Dermis blood vessel endothelial cell (primary cell): Measurements from ENCODE around the gene MAP2K6. TPM values are rescaled to one million over a fixed set of nuclear protein-coding genes. Genes with fewer than 3 reads are reported as not detected.

Experiments
- DNase-seq: peaks from one replicate; pipeline ENCODE4 v3.0.0; 2010
- total RNA-seq: library from RNA; depleted of rRNA; stranded (reverse); fragments of >200 nt; gene quantifications from 2 replicates; pipeline ENCODE4 v1.2.3, GENCODE V29; 2014

Gene MAP2K6
- total RNA-seq, 1 donor from 2014 or later: 4.9 TPM

- DNase-seq: no peak
Observed at GRCh38 chr17:69427486-69428197, 13.1 kb downstream of the MAP2K6 start.

GRCh38 chr17:69428252-69428980 is 13.9 kb downstream of the MAP2K6 start:
- no peak for DNase-seq

GRCh38 chr17:69430488-69430887 is 16.0 kb downstream of the MAP2K6 start:
- peak; percentile 74 for DNase-seq

GRCh38 chr17:69431835-69432234 is 17.3 kb downstream of the MAP2K6 start:
- no peak for DNase-seq

GRCh38 chr17:69433093-69433492 is 18.6 kb downstream of the MAP2K6 start:
- no peak for DNase-seq

GRCh38 chr17:69434164-69434579 is 19.7 kb downstream of the MAP2K6 start:
- DNase-seq: peak; percentile 91

- no peak for DNase-seq
Observed at GRCh38 chr17:69435971-69436696, 21.6 kb downstream of the MAP2K6 start.

- no peak for DNase-seq
Observed at GRCh38 chr17:69437475-69437874, 23.0 kb downstream of the MAP2K6 start.

- no peak for DNase-seq
Observed at GRCh38 chr17:69438776-69439175, 24.3 kb downstream of the MAP2K6 start.

GRCh38 chr17:69441179-69441578 is 26.7 kb downstream of the MAP2K6 start:
- no peak for DNase-seq

- DNase-seq: no peak
Observed at GRCh38 chr17:69443138-69443537, 28.6 kb downstream of the MAP2K6 start.

- DNase-seq: no peak
Observed at GRCh38 chr17:69444023-69444422, 29.5 kb downstream of the MAP2K6 start.

GRCh38 chr17:69445132-69445531 is 30.6 kb downstream of the MAP2K6 start:
- DNase-seq: peak; percentile 72

GRCh38 chr17:69447726-69448125 is 33.2 kb downstream of the MAP2K6 start:
- no peak for DNase-seq

GRCh38 chr17:69448431-69449102 is 34.1 kb downstream of the MAP2K6 start:
- peak; percentile 42 for DNase-seq

GRCh38 chr17:69450131-69450530 is 35.6 kb downstream of the MAP2K6 start:
- DNase-seq: no peak

GRCh38 chr17:69450918-69451317 is 36.4 kb downstream of the MAP2K6 start:
- DNase-seq: peak; percentile 88

GRCh38 chr17:69451416-69452394 is 37.2 kb downstream of the MAP2K6 start:
- no peak for DNase-seq

- DNase-seq: no peak
Observed at GRCh38 chr17:69452664-69453260, 38.3 kb downstream of the MAP2K6 start.

GRCh38 chr17:69454051-69454450 is 39.6 kb downstream of the MAP2K6 start:
- DNase-seq: no peak

- no peak for DNase-seq
Observed at GRCh38 chr17:69455040-69455439, 40.5 kb downstream of the MAP2K6 start.
